ENCODE measurements around the gene ENTR1. TPM values are rescaled to one million over a fixed set of nuclear protein-coding genes. Genes with fewer than 3 reads are reported as not detected.

ENTR1 gene
- total RNA-seq (2012; rRNA removed) (14.5 and 17.2 TPM in 2 replicates), polyA plus RNA-seq (2012; rRNA removed) (34.9 and 37.3 TPM in 2 replicates), Bru-seq, nascent RNA (percentile 63 among the genes with signal in this experiment), BruChase-seq, experiment 1, labeled RNA remaining after a 6-hour chase (percentile 75 among the genes with signal in this experiment), BruChase-seq, experiment 2, labeled RNA remaining after a 2-hour chase (percentile 73 among the genes with signal in this experiment)
- 30.9 and 32.0 TPM in 2 replicates for polyA plus RNA-seq (2012; cell fraction: cytosol; rRNA removed)
- polyA plus RNA-seq (2012; cell fraction: nucleus; rRNA removed; ENCODE audit: low replicate concordance), result 139 and 181 TPM in 2 replicates
- long read RNA-seq, transcript ENTR1-201 (9 exons, 2,314 nt), result minor isoform, 5 of 61 reads
- long read RNA-seq, transcript ENTR1-204 (8 exons, 2,129 nt), result major isoform, 26 of 61 reads
- long read RNA-seq, partial matches to known transcripts, result 15 of 61 reads
- long read RNA-seq, other reads (novel, unspliced or antisense), result 14 of 61 reads

- TF ChIP-seq USF2 (IDR thresholded peaks at IDR 0.05; ENCODE audit: low read depth, low read length), result 0 out of 2 replicates have a peak, but pooled peaks have one; percentile 26
- peak; percentile 70 for TF ChIP-seq MAZ (IDR thresholded peaks at IDR 0.05; ENCODE audit: borderline replicate concordance, low read depth, low read length)
- TF ChIP-seq ELK1 (IDR thresholded peaks at IDR 0.05; ENCODE audit: borderline replicate concordance, low read depth, low read length), result no peak
- TF ChIP-seq MXI1 (IDR thresholded peaks at IDR 0.05; ENCODE audit: borderline replicate concordance, low read depth, low read length), result peak; percentile 83; the same call in 1 of the 2 replicates
- no peak for TF ChIP-seq RCOR1 (IDR thresholded peaks at IDR 0.05; ENCODE audit: insufficient replicate concordance, low read length)
- no peak for TF ChIP-seq MAFK (IDR thresholded peaks at IDR 0.05; ENCODE audit: low read depth, low read length)
- TF ChIP-seq POLR2A (IDR thresholded peaks at IDR 0.05; ENCODE audit: low read depth, low read length), result peak; percentile 92
- TF ChIP-seq RAD21 (IDR thresholded peaks at IDR 0.05; ENCODE audit: low read length), result no peak
- peak; percentile 63; the same call in 1 of the 2 replicates for TF ChIP-seq BHLHE40 (IDR thresholded peaks at IDR 0.05; ENCODE audit: low read depth, low read length)
- no peak for TF ChIP-seq RFX5 (IDR thresholded peaks at IDR 0.05; ENCODE audit: low read depth, low read length)
- no peak for TF ChIP-seq FOS (IDR thresholded peaks at IDR 0.05; ENCODE audit: low read depth, low read length)
- Histone ChIP-seq H2BK20ac (ENCODE audit: low read depth, low read length) (no peak within 1 kb of the TSS), H3K56ac (ENCODE audit: extremely low read depth, insufficient read depth, low read length) (peak within 1 kb of the TSS; percentile 76), H2AK9ac (replicated peaks; ENCODE audit: low read depth, low read length, poor library complexity) (peak within 1 kb of the TSS; percentile 98), H4K91ac (ENCODE audit: insufficient read depth, low read depth, low read length) (peak within 1 kb of the TSS; percentile 57), H3K27ac (ENCODE audit: insufficient read depth, low read length) (peak within 1 kb of the TSS; percentile 85), H3K36me3 (ENCODE audit: control insufficient read depth, insufficient read depth, low read length) (peaks cover 42% of the 10 kb centered on the region), H3K18ac (ENCODE audit: low read depth, low read length) (no peak within 1 kb of the TSS; the same call in 1 of the 2 replicates), H2BK120ac (ENCODE audit: low read depth, low read length) (no peak within 1 kb of the TSS), H2BK5ac (ENCODE audit: low read depth, low read length, poor library complexity, severe bottlenecking) (peak within 1 kb of the TSS; percentile 86), H2AFZ (replicated peaks; ENCODE audit: low read length, poor library complexity) (peak within 1 kb of the TSS; percentile 98), H2AK5ac (ENCODE audit: low read depth, low read length) (peak within 1 kb of the TSS; percentile 82), H3K4ac (ENCODE audit: low read depth, low read length) (peak within 1 kb of the TSS; percentile 88), H3K14ac (replicated peaks; ENCODE audit: low read depth, low read length) (peak within 1 kb of the TSS; percentile 90), H3K4me2 (ENCODE audit: low read depth, low read length) (peak within 1 kb of the TSS; percentile 100), H3K79me1 (ENCODE audit: low read depth in 1 of 2, low read length in 2 of 2) (peaks cover 19 to 68% of the 10 kb centered on the region in 2 experiments), H4K20me1 (ENCODE audit: insufficient read depth, low read length) (peaks cover 36% of the 10 kb centered on the region), H2BK15ac (ENCODE audit: low read depth, low read length) (no peak within 1 kb of the TSS), H3K23ac (ENCODE audit: low read depth, low read length) (peak within 1 kb of the TSS; percentile 72; the same call in 1 of the 2 replicates), H3K9me3 (ENCODE audit: control insufficient read depth, insufficient read depth, low read length) (no peaks in the 10 kb centered on the region), H3K4me3 (ENCODE audit: insufficient read depth, low read depth, low read length) (peak within 1 kb of the TSS; percentile 88), H3K9me1 (ENCODE audit: insufficient read depth, low read length) (peaks cover 8% of the 10 kb centered on the region; the same call in 1 of the 2 replicates), H4K5ac (ENCODE audit: low read depth, low read length) (no peak within 1 kb of the TSS; the same call in 1 of the 2 replicates), H4K8ac (ENCODE audit: low read depth in 2 of 2, low read length in 2 of 2) (peak within 1 kb of the TSS; percentile 57 to 88; a peak in 2 of 4 replicates), H3K4me1 (ENCODE audit: control insufficient read depth, insufficient read depth, low read length) (peaks cover 12% of the 10 kb centered on the region), H3K9ac (ENCODE audit: low read depth, low read length) (peak within 1 kb of the TSS; percentile 81), H3K27me3 (ENCODE audit: control insufficient read depth, insufficient read depth, low read length) (no peaks in the 10 kb centered on the region)
- in situ Hi-C loops (cut with MboI; ENCODE audit: low sequenced_read_pairs), result no loop called here
- peak; percentile 79 for ATAC-seq (ENCODE audit: low read depth)
- ChIA-PET CTCF (interaction anchor here (0.8 kb wide), 1 partner anchor 98 kb away, joined by 5 read pairs; no protein-coding TSS in a partner anchor), POLR2A (ENCODE audit: unreplicated experiment) (no interaction called here)
- intact Hi-C loops (cut with micrococcal nuclease), result no loop called here
- peak; percentile 85 for DNase-seq
- WGBS, 2 experiments (ENCODE audit: extremely low coverage in 2 of 2, insufficient read length in 1 of 2), result 0% methylated on average over 29 of the region's 83 CpGs; no CpG with 5 or more reads in 1 of the 2 experiments
- no TSS peak for BruUV-seq (replicated peaks)
- dilution Hi-C loops (cut with HindIII; ENCODE audit: low sequenced_read_pairs, unreplicated experiment), result no loop called here
Observed at GRCh38 chr9:136410500-136411287, at the start of gene ENTR1, which contains the start of gene PMPCA. ENTR1 (minus strand) TSS chr9:136410614; CDS start chr9:136410397, 217 bp downstream. PMPCA (plus strand) TSS chr9:136410658; CDS start chr9:136410669, 11 bp downstream.

Measured in IMR-90 (cell line).